ENCODE measurements around the gene LIN28A.
"Not testable (repeated sequence)": the region's sequence is repeated elsewhere in the genome, so short reads cannot be mapped to it uniquely, and the experiment has no call there.

Gene LIN28A

GRCh38 chr1:26410706-26411623 is at the start of gene LIN28A:
Gene LIN28A, plus strand, starts transcription at chr1:26410817. Its CDS starts 75 bp downstream, at chr1:26410892.
- no peak for DNase-seq

GRCh38 chr1:26361605-26362122 is 49.0 kb upstream of the LIN28A start:
- no peak for DNase-seq

- DNase-seq = no peak
Measured at GRCh38 chr1:26362331-26362730, 48.3 kb upstream of the LIN28A start.

GRCh38 chr1:26363549-26364448 is 46.8 kb upstream of the LIN28A start:
- DNase-seq = peak; percentile 70

- no peak for DNase-seq
Measured at GRCh38 chr1:26364956-26365355, 45.7 kb upstream of the LIN28A start.

GRCh38 chr1:26367441-26367840 is 43.2 kb upstream of the LIN28A start:
- DNase-seq = no peak

- DNase-seq = no peak
Measured at GRCh38 chr1:26368006-26368405, 42.6 kb upstream of the LIN28A start.

GRCh38 chr1:26368486-26368885 is 42.1 kb upstream of the LIN28A start:
- no peak for DNase-seq

GRCh38 chr1:26370591-26371382 is 39.8 kb upstream of the LIN28A start:
- DNase-seq = no peak

- no peak for DNase-seq
Measured at GRCh38 chr1:26372039-26372438, 38.6 kb upstream of the LIN28A start.

GRCh38 chr1:26372611-26373010 is 38.0 kb upstream of the LIN28A start, which contains the start of gene ZNF683:
Gene ZNF683, minus strand, starts transcription at chr1:26372750. Its CDS starts 4,179 bp downstream, at chr1:26368571.
- not testable (repeated sequence) for DNase-seq

GRCh38 chr1:26373281-26373680 is 37.3 kb upstream of the LIN28A start:
- no peak for DNase-seq

GRCh38 chr1:26373789-26374188 is 36.8 kb upstream of the LIN28A start:
- no peak for DNase-seq

- not testable (repeated sequence) for DNase-seq
Measured at GRCh38 chr1:26374361-26374760, 36.3 kb upstream of the LIN28A start.

GRCh38 chr1:26375081-26375480 is 35.5 kb upstream of the LIN28A start:
- DNase-seq = no peak

GRCh38 chr1:26376050-26376449 is 34.6 kb upstream of the LIN28A start:
- DNase-seq = no peak

- DNase-seq = no peak
Measured at GRCh38 chr1:26378088-26378878, 32.3 kb upstream of the LIN28A start.

GRCh38 chr1:26378879-26379251 is 31.8 kb upstream of the LIN28A start:
- no peak for DNase-seq

- no peak for DNase-seq
Measured at GRCh38 chr1:26384076-26384475, 26.5 kb upstream of the LIN28A start.

GRCh38 chr1:26385063-26385462 is 25.6 kb upstream of the LIN28A start:
- not testable (repeated sequence) for DNase-seq

GRCh38 chr1:26387447-26387846 is 23.2 kb upstream of the LIN28A start:
- no peak for DNase-seq

Data from DMS153 (cell line).